Parathyroid adenoma (tissue), 2 donors: ENCODE results near the gene FAM110D.

Experiments
- H2AFZ ChIP-seq: fragments of 300-600 bp; sonication (generic); one replicate; pipeline ENCODE4 v1.7.0; 2017; ENCODE audit warnings: antibody characterized with exemption, mild to moderate bottlenecking
- H3K27ac ChIP-seq: fragments of 300-600 bp; sonication (generic); one replicate; pipeline ENCODE4 v1.7.0; 2017
- H3K27me3 ChIP-seq: fragments of 300-600 bp; sonication (generic); one replicate; pipeline ENCODE4 v1.7.0; 2017; ENCODE audit warnings: low read length; ENCODE audit not compliant: control insufficient read depth, insufficient read depth
- H3K36me3 ChIP-seq: fragments of 300-600 bp; sonication (generic); one replicate; pipeline ENCODE4 v1.7.0; 2017; ENCODE audit warnings: low read length; ENCODE audit not compliant: control insufficient read depth, insufficient read depth
- H3K4me1 ChIP-seq: fragments of 300-600 bp; sonication (generic); one replicate; pipeline ENCODE4 v1.7.0; 2017; ENCODE audit warnings: control low read depth
- H3K4me2 ChIP-seq: fragments of 300-600 bp; sonication (generic); one replicate; pipeline ENCODE4 v1.7.0; 2017; ENCODE audit warnings: low read length
- H3K4me3 ChIP-seq: fragments of 300-600 bp; sonication (generic); one replicate; pipeline ENCODE4 v1.7.0; 2017; ENCODE audit warnings: low read depth, low read length
- H3K79me2 ChIP-seq: fragments of 300-600 bp; sonication (generic); one replicate; pipeline ENCODE4 v1.7.0; 2017; ENCODE audit warnings: control low read depth
- H3K9ac ChIP-seq: fragments of 300-600 bp; sonication (generic); one replicate; pipeline ENCODE4 v1.7.0; 2017; ENCODE audit warnings: mild to moderate bottlenecking
- H3K9me3 ChIP-seq: fragments of 300-600 bp; sonication (generic); one replicate; pipeline ENCODE4 v1.7.0; 2017; ENCODE audit warnings: low read length; ENCODE audit not compliant: control insufficient read depth
- CTCF ChIP-seq: fragments of 300-600 bp; sonication (generic); IDR thresholded peaks from one replicate; pipeline ENCODE4 v1.7.0; 2017; ENCODE audit warnings: antibody characterized with exemption, mild to moderate bottlenecking
- donor health status: primary hyperparathyroidism.

Gene FAM110D

GRCh38 chr1:26210147-26210870 is 51.4 kb downstream of the FAM110D start:
- H2AFZ ChIP-seq, result no peak overlapping the region
- H3K4me3 ChIP-seq, result no peak overlapping the region
- H3K9ac ChIP-seq, result no peak overlapping the region
- no peaks in the 10 kb centered on the region for H3K9me3 ChIP-seq
- no peaks in the 10 kb centered on the region for H3K36me3 ChIP-seq
- TF ChIP-seq CTCF, result no peak
- no peaks in the 10 kb centered on the region for H3K79me2 ChIP-seq
- no peaks in the 10 kb centered on the region for H3K4me1 ChIP-seq
- no peak overlapping the region for H3K4me2 ChIP-seq
- no peaks in the 10 kb centered on the region for H3K27me3 ChIP-seq
- no peak overlapping the region for H3K27ac ChIP-seq

GRCh38 chr1:26212726-26213125 is 53.8 kb downstream of the FAM110D start:
- H3K36me3 ChIP-seq, result no peaks in the 10 kb centered on the region
- H3K9ac ChIP-seq, result no peak overlapping the region
- no peak overlapping the region for H3K4me3 ChIP-seq
- no peak overlapping the region for H3K27ac ChIP-seq
- TF ChIP-seq CTCF, result no peak
- no peaks in the 10 kb centered on the region for H3K79me2 ChIP-seq
- no peaks in the 10 kb centered on the region for H3K9me3 ChIP-seq
- H3K27me3 ChIP-seq, result no peaks in the 10 kb centered on the region
- no peak overlapping the region for H2AFZ ChIP-seq
- no peaks in the 10 kb centered on the region for H3K4me1 ChIP-seq
- H3K4me2 ChIP-seq, result no peak overlapping the region

- H3K27ac ChIP-seq, result no peak overlapping the region
- H3K4me3 ChIP-seq, result no peak overlapping the region
- no peaks in the 10 kb centered on the region for H3K79me2 ChIP-seq
- H3K9ac ChIP-seq, result no peak overlapping the region
- no peaks in the 10 kb centered on the region for H3K36me3 ChIP-seq
- TF ChIP-seq CTCF, result no peak
- no peak overlapping the region for H3K4me2 ChIP-seq
- H3K27me3 ChIP-seq, result no peaks in the 10 kb centered on the region
- no peaks in the 10 kb centered on the region for H3K9me3 ChIP-seq
- H3K4me1 ChIP-seq, result no peaks in the 10 kb centered on the region
- no peak overlapping the region for H2AFZ ChIP-seq
Measured at GRCh38 chr1:26213335-26213905, 54.5 kb downstream of the FAM110D start.
